Mesenchymal stem cell (in vitro differentiated cells and primary cell): ENCODE data around the gene EAF1.

Source experiments
- DNase-seq: peaks from one replicate; pipeline ENCODE4 v3.0.0-alpha.2; 2013
- H2AFZ ChIP-seq: one replicate; pipeline ENCODE4 v1.6.1; 2013; ENCODE audit warnings: low read depth, mild to moderate bottlenecking, control low read depth, inconsistent platforms, low read length, moderate library complexity
- H2AK5ac ChIP-seq: 2 replicates; pipeline ENCODE4 v1.6.1; 2013; ENCODE audit warnings: low read length, moderate library complexity, mild to moderate bottlenecking, inconsistent platforms; ENCODE audit not compliant: severe bottlenecking
- H2BK120ac ChIP-seq: one replicate; pipeline ENCODE4 v1.6.1; 2013; ENCODE audit warnings: low read depth, mild to moderate bottlenecking, inconsistent platforms, low read length, moderate library complexity
- H2BK12ac ChIP-seq, 2 experiments: one replicate each; pipeline ENCODE4 v1.6.1; 2013; ENCODE audit warnings: inconsistent platforms in 2 of 2, low read length in 2 of 2, mild to moderate bottlenecking in 2 of 2, moderate library complexity in 2 of 2, control low read depth in 1 of 2
- H2BK15ac ChIP-seq: one replicate; pipeline ENCODE4 v1.6.1; 2013; ENCODE audit warnings: mild to moderate bottlenecking, low read depth, inconsistent platforms; ENCODE audit not compliant: poor library complexity, severe bottlenecking
- H2BK5ac ChIP-seq: 2 replicates; pipeline ENCODE4 v1.6.1; 2013; ENCODE audit warnings: low read depth, mild to moderate bottlenecking, low read length, control low read depth, inconsistent platforms; ENCODE audit not compliant: poor library complexity, severe bottlenecking
- H3K14ac ChIP-seq, 2 experiments: one replicate each; pipeline ENCODE4 v1.6.1; 2013; ENCODE audit warnings: inconsistent platforms in 2 of 2, low read length in 2 of 2, control low read depth in 1 of 2, mild to moderate bottlenecking in 1 of 2, moderate library complexity in 1 of 2
- H3K18ac ChIP-seq, 2 experiments: one replicate each; pipeline ENCODE4 v1.6.1; 2013; ENCODE audit warnings: inconsistent platforms in 2 of 2, low read length in 2 of 2, control low read depth in 1 of 2, low read depth in 1 of 2, mild to moderate bottlenecking in 1 of 2
- H3K23ac ChIP-seq, 2 experiments: one replicate each; pipeline ENCODE4 v1.6.1; 2013; ENCODE audit warnings: inconsistent platforms in 2 of 2, low read length in 2 of 2, mild to moderate bottlenecking in 2 of 2, moderate library complexity in 2 of 2, control low read depth in 1 of 2
- H3K27ac ChIP-seq: 2 replicates; pipeline ENCODE4 v1.5.1; 2013; ENCODE audit warnings: mild to moderate bottlenecking, moderate library complexity, low read length, control low read depth, inconsistent platforms; ENCODE audit not compliant: poor library complexity, severe bottlenecking
- H3K27me3 ChIP-seq, 2 experiments: 2 replicates each; pipeline versions ENCODE4 v1.6.1 to v1.7.0; 2013; ENCODE audit warnings: low read length in 2 of 2, mild to moderate bottlenecking in 2 of 2, moderate library complexity in 2 of 2, control low read depth in 1 of 2, inconsistent platforms in 1 of 2; ENCODE audit not compliant: control insufficient read depth in 1 of 2, insufficient read depth in 1 of 2
- H3K36me3 ChIP-seq, 2 experiments: 2 replicates each; pipeline versions ENCODE4 v1.6.1 to v1.7.0; 2013; ENCODE audit warnings: low read length in 2 of 2, control low read depth in 1 of 2, inconsistent platforms in 1 of 2, low read depth in 1 of 2, mild to moderate bottlenecking in 1 of 2; ENCODE audit not compliant: insufficient read depth in 2 of 2, control insufficient read depth in 1 of 2
- H3K4ac ChIP-seq, 2 experiments: one replicate each; pipeline ENCODE4 v1.6.1; 2013; ENCODE audit warnings: inconsistent platforms in 2 of 2, low read length in 2 of 2, mild to moderate bottlenecking in 2 of 2, moderate library complexity in 2 of 2, control low read depth in 1 of 2, low read depth in 1 of 2
- H3K4me1 ChIP-seq: 2 replicates; pipeline ENCODE4 v1.6.1; 2013; ENCODE audit warnings: low read depth, low read length, control low read depth; ENCODE audit not compliant: control insufficient read depth, insufficient read depth
- H3K4me2 ChIP-seq: 2 replicates; pipeline ENCODE4 v1.6.1; 2013; ENCODE audit warnings: low read length, mild to moderate bottlenecking, inconsistent platforms; ENCODE audit not compliant: poor library complexity, severe bottlenecking
- H3K4me3 ChIP-seq, 2 experiments: 2 replicates each; pipeline versions ENCODE4 v1.5.1 to v1.7.0; 2013; ENCODE audit warnings: low read length in 2 of 2, mild to moderate bottlenecking in 2 of 2, control low read depth in 1 of 2, low read depth in 1 of 2; ENCODE audit not compliant: insufficient read depth in 1 of 2
- H3K79me1 ChIP-seq: replicated peaks from 2 replicates; pipeline ENCODE4 v1.6.1; 2013; ENCODE audit warnings: mild to moderate bottlenecking, control low read depth, low read length, inconsistent platforms; ENCODE audit not compliant: poor library complexity, severe bottlenecking
- H3K9ac ChIP-seq: 2 replicates; pipeline ENCODE4 v1.7.0; 2013; ENCODE audit warnings: mild to moderate bottlenecking, low read length, moderate library complexity
- H3K9me3 ChIP-seq: 2 replicates; pipeline ENCODE4 v1.7.0; 2013; ENCODE audit warnings: mild to moderate bottlenecking, low read length; ENCODE audit not compliant: control insufficient read depth
- H4K8ac ChIP-seq: one replicate; pipeline ENCODE4 v1.6.1; 2013; ENCODE audit warnings: inconsistent platforms, mild to moderate bottlenecking, low read length, moderate library complexity
- H4K91ac ChIP-seq: one replicate; pipeline ENCODE4 v1.6.1; 2013; ENCODE audit warnings: mild to moderate bottlenecking, low read length, inconsistent platforms
- WGBS: methylation state at CpG from one replicate; pipeline ENCODE4 v1.1.7; 2013; ENCODE audit warnings: mixed read lengths; 5-methylcytosine and 5-hydroxymethylcytosine counted together

Gene EAF1

DNA sequence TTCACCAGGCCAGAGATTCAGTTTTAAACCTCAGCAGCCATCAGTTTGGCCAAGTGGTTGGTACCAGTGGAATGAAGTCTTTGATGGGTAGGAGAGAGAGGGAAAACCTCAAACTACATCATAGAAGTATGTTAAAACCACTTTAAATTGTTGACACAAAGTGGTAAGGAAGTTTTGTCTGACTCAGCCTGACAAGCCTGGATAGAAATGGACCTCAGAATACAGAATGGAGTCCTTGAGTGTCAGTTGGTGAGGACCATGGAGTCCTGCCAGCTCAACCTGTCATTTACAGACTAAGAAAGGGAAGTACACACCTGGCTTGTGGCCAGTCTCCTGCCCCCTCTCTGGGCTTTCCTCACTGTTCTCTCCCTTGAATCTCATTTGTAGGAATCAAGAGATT is 12.1 kb downstream of the EAF1 start:
- H3K4me2 ChIP-seq: no peak overlapping the region
- no peak overlapping the region for H2AK5ac ChIP-seq
- no peak overlapping the region for H3K4me3 ChIP-seq
- no peak overlapping the region for H3K18ac ChIP-seq
- H3K27me3 ChIP-seq: no peaks in the 10 kb centered on the region
- H2BK12ac ChIP-seq: no peak overlapping the region
- H3K79me1 ChIP-seq: peaks cover 21% of the 10 kb centered on the region
- no peak overlapping the region for H2AFZ ChIP-seq
- no peak overlapping the region for H3K23ac ChIP-seq
- no peak overlapping the region for H2BK15ac ChIP-seq
- no peak overlapping the region for H2BK120ac ChIP-seq
- peak overlapping the region; percentile 39 for H3K9ac ChIP-seq
- no peaks in the 10 kb centered on the region for H3K4me1 ChIP-seq
- DNase-seq: peak; percentile 35
- no peak overlapping the region for H2BK5ac ChIP-seq
- H3K36me3 ChIP-seq: peaks cover 32 to 93% of the 10 kb centered on the region in 2 experiments
- no peak overlapping the region for H4K8ac ChIP-seq
- H4K91ac ChIP-seq: no peak overlapping the region
- H3K9me3 ChIP-seq: no peaks in the 10 kb centered on the region
- no peak overlapping the region for H3K4ac ChIP-seq
- no peak overlapping the region for H3K27ac ChIP-seq
- H3K14ac ChIP-seq: no peak overlapping the region

DNA sequence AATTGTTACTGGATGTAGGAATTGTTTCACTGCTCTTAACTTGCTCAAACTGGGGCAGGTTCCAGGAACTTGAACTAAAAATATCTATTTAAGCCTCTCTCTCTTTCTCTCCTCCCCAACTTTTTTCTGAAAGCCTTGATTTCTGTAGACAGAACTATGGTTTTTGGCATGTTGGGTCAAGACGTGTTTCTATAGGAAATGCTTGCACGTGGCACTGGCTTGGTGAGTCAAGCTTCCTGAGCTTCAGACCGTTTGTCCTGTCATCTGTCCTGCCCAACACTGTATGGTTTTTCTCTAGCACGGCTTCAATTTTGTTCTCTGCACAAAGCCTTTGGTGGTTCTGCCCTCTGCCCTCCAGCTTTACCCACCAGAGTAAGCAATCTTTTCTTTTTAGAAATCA is 13.5 kb downstream of the EAF1 start:
- peak overlapping the region; percentile 22 for H3K9ac ChIP-seq
- no peak overlapping the region for H2AK5ac ChIP-seq
- no peak overlapping the region for H2BK15ac ChIP-seq
- H3K36me3 ChIP-seq: peaks cover 28 to 85% of the 10 kb centered on the region in 2 experiments
- H3K4me1 ChIP-seq: no peaks in the 10 kb centered on the region
- no peak overlapping the region for H4K8ac ChIP-seq
- H3K14ac ChIP-seq: no peak overlapping the region
- no peaks in the 10 kb centered on the region for H3K27me3 ChIP-seq
- H3K9me3 ChIP-seq: no peaks in the 10 kb centered on the region
- H2BK12ac ChIP-seq: no peak overlapping the region
- DNase-seq: no peak
- no peak overlapping the region for H3K27ac ChIP-seq
- H3K4ac ChIP-seq: no peak overlapping the region
- H3K4me2 ChIP-seq: no peak overlapping the region
- H3K23ac ChIP-seq: no peak overlapping the region
- no peak overlapping the region for H4K91ac ChIP-seq
- H2BK5ac ChIP-seq: no peak overlapping the region
- no peak overlapping the region for H2BK120ac ChIP-seq
- H3K18ac ChIP-seq: no peak overlapping the region
- H3K79me1 ChIP-seq: peaks cover 13% of the 10 kb centered on the region
- WGBS: 85% methylated on average over 4 of the region's 4 CpGs
- H3K4me3 ChIP-seq: no peak overlapping the region
- no peak overlapping the region for H2AFZ ChIP-seq

DNA sequence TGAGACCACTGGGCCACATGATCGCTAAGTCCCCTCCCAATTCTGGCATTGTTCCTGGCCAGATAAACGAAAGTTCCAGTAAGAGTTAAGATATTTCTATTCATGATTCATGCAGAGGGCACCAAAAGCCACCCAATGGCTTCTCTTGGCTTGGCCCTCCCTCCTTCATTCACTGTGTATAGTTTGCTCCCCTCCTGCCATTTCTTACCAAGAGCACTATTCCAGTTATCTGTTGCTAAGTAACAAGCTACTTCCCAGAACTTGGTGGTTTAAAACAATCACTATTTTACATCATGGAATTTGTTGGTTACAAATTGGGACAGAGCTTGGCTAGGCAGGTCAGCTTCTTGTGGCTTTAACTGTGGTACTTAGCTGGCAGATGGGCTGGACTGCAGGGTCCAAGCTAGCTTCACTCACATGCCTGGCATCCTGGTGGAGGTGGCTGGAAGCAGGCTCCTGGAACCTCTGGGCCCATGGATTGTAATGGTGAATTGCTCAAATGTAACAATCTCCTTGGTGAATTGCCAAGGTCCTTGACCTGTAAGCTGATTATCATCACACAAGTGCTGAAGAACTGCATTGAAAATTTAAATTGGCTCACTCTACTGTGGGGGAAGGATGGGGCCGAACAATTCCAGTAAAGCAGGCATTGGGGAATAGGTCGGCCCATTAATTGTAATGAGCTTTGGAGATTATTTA is 16.6 kb downstream of the EAF1 start:
- Histone ChIP-seq H3K23ac (no peak overlapping the region), H3K9ac (no peak overlapping the region), H3K18ac (no peak overlapping the region), H3K27ac (no peak overlapping the region), H2BK15ac (no peak overlapping the region), H2BK5ac (no peak overlapping the region), H4K91ac (no peak overlapping the region), H2BK12ac (no peak overlapping the region), H4K8ac (no peak overlapping the region), H3K4ac (no peak overlapping the region), H2AFZ (no peak overlapping the region), H2AK5ac (no peak overlapping the region), H3K79me1 (peaks cover 7% of the 10 kb centered on the region), H3K36me3 (peaks cover 16 to 66% of the 10 kb centered on the region in 2 experiments), H3K14ac (no peak overlapping the region), H3K4me3 (no peak overlapping the region), H3K9me3 (no peaks in the 10 kb centered on the region), H3K27me3 (no peaks in the 10 kb centered on the region), H3K4me1 (no peaks in the 10 kb centered on the region), H2BK120ac (no peak overlapping the region), H3K4me2 (no peak overlapping the region)
- peak; percentile 23 for DNase-seq
- 87% methylated on average over 4 of the region's 4 CpGs for WGBS

DNA sequence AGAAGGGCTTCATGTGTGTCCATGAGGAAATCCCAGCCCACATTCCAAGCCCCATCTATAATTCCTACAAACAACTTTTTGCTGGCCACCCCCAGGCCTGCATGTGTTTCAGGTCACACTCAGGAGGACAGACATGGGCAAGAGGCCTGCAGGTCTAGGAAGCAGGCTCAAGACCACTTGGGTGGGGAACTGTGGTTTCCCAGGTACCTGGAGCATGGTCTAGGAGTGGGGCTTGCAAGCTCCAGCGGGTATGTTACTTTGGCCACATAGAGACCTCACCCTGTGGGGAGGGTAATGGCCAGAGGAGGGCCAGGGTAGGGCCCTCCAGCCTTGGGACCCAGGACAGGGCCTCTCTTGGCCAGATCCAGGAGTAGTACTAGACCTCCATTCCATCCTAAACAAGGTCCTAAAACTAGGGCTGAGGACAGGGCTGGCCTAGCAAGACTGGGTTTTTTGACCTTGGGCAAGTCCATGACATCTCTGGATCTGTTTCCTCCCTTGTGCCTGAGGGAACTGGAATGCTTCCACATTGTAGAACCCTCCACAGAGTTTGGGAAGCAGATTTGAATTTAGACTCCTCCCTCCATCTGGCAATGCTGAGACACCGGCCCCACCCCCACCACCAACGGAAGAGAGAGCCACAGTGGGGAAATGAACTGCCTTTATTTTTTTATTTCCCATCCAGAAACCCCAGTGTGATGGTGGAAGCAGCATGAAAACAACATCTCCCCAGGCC is 22.3 kb downstream of the EAF1 start:
- Histone ChIP-seq H3K4me1 (no peaks in the 10 kb centered on the region), H2AK5ac (no peak overlapping the region), H3K14ac (no peak overlapping the region), H3K9ac (no peak overlapping the region), H3K79me1 (no peaks in the 10 kb centered on the region), H3K4me3 (no peak overlapping the region), H3K36me3 (peaks cover 8 to 38% of the 10 kb centered on the region in 2 experiments), H3K18ac (no peak overlapping the region), H3K4me2 (no peak overlapping the region), H4K91ac (no peak overlapping the region), H2BK120ac (no peak overlapping the region), H4K8ac (no peak overlapping the region), H3K9me3 (no peaks in the 10 kb centered on the region), H2BK15ac (no peak overlapping the region), H3K4ac (no peak overlapping the region), H3K27me3 (no peaks in the 10 kb centered on the region), H2AFZ (no peak overlapping the region), H3K27ac (no peak overlapping the region), H2BK5ac (no peak overlapping the region), H3K23ac (no peak overlapping the region), H2BK12ac (no peak overlapping the region)
- 98% methylated on average over 3 of the region's 3 CpGs for WGBS
- no peak for DNase-seq
